Activated CD4-positive, alpha-beta T cell treated with anti-CD3 and anti-CD28 coated beads, Interleukin-2, amount 10 ng/mL, durations not matched to agents 7 days and 5 days (primary cell): Measurements from ENCODE around the gene TGFB3. TPM values are rescaled to one million over a fixed set of nuclear protein-coding genes. Genes with fewer than 3 reads are reported as not detected.

Experiments used
- CTCF ChIA-PET: fragments of 350-600 bp; sonication (Branson Sonifier 250); formaldehyde crosslinking; loops from one replicate; lab custom pipeline; 2021; ENCODE audit warnings: antibody characterized with exemption; lab: Charles Lee
- POLR2A ChIA-PET: fragments of 350-600 bp; sonication (Branson Sonifier 250); formaldehyde crosslinking; loops from one replicate; lab custom pipeline; 2021; ENCODE audit warnings: antibody characterized with exemption; lab: Charles Lee
- DNase-seq: peaks from one replicate; pipeline ENCODE4 v3.0.0-alpha.2; 2020
- H3K27ac Mint-ChIP-seq: one replicate; pipeline ENCODE4 v1.8.0; 2021; ENCODE audit warnings: mild to moderate bottlenecking, moderate library complexity, mixed read lengths
- H3K27me3 Mint-ChIP-seq: one replicate; pipeline ENCODE4 v1.8.0; 2021; ENCODE audit warnings: mixed read lengths
- H3K36me3 Mint-ChIP-seq: one replicate; pipeline ENCODE4 v1.8.0; 2021; ENCODE audit warnings: low read depth, mixed read lengths
- H3K4me1 Mint-ChIP-seq: one replicate; pipeline ENCODE4 v1.8.0; 2021; ENCODE audit warnings: mixed read lengths
- H3K4me3 Mint-ChIP-seq: one replicate; pipeline ENCODE4 v1.8.0; 2021; ENCODE audit warnings: mild to moderate bottlenecking, moderate library complexity, mixed read lengths
- H3K9me3 Mint-ChIP-seq: one replicate; pipeline ENCODE4 v1.8.0; 2021; ENCODE audit warnings: mixed read lengths
- total RNA-seq, 2 experiments: library from RNA; stranded (reverse); gene quantifications; one replicate each; pipeline ENCODE4 v1.2.3, GENCODE V29; 2021

The TGFB3 gene
- total RNA-seq, 2 experiments from 2014 or later, result 1.5 to 1.9 TPM

- H3K4me1 Mint-ChIP-seq, result peaks cover 43% of the 10 kb centered on the region
- peak overlapping the region; percentile 76 for H3K4me3 Mint-ChIP-seq
- POLR2A ChIA-PET, result no interaction called here
These were observed 2.9 kb upstream of the TGFB3 start for GRCh38 chr14:75984674-75985073.

GRCh38 chr14:75983019-75983358, 1.2 kb upstream of the TGFB3 start:
- Mint-ChIP-seq H3K4me3 (peak overlapping the region; percentile 67), H3K27me3 (peaks cover 6% of the 10 kb centered on the region), H3K4me1 (peaks cover 60% of the 10 kb centered on the region), H3K36me3 (no peaks in the 10 kb centered on the region), H3K27ac (no peak overlapping the region), H3K9me3 (no peaks in the 10 kb centered on the region)
- CTCF ChIA-PET, result interaction anchor here (0.6 to 5.7 kb wide), 22 partner anchors 9 to 408 kb away, joined by 3 to 38 read pairs (median 3); partner anchors contain the start of genes ERG28 and TTLL5
- POLR2A ChIA-PET, result interaction anchor here (0.6 kb wide), 1 partner anchor 76 kb away, joined by 3 read pairs; no protein-coding TSS in a partner anchor
- no peak for DNase-seq

More at GRCh38 chr14:75984674-75985073, 2.9 kb upstream of the TGFB3 start:
- H3K27me3 Mint-ChIP-seq, result peaks cover 6% of the 10 kb centered on the region
- H3K27ac Mint-ChIP-seq, result no peak overlapping the region
- H3K36me3 Mint-ChIP-seq, result no peaks in the 10 kb centered on the region
- CTCF ChIA-PET, result interaction anchor here (1.0 to 5.7 kb wide), 3 partner anchors 78 to 275 kb away, joined by 3 to 38 read pairs (median 3); no protein-coding TSS in a partner anchor
- H3K9me3 Mint-ChIP-seq, result no peaks in the 10 kb centered on the region
- no peak for DNase-seq

GRCh38 chr14:75982266-75983018, 647 bp upstream of the TGFB3 start:
- ChIA-PET CTCF (interaction anchor here (0.6 to 5.7 kb wide), 23 partner anchors 9 to 407 kb away, joined by 3 to 38 read pairs (median 3); partner anchors contain the start of genes ERG28 and TTLL5), POLR2A (interaction anchor here (0.6 kb wide), 1 partner anchor 76 kb away, joined by 3 read pairs; no protein-coding TSS in a partner anchor)
- Mint-ChIP-seq H3K9me3 (no peaks in the 10 kb centered on the region), H3K4me1 (peaks cover 61% of the 10 kb centered on the region), H3K27ac (peak overlapping the region; percentile 50), H3K4me3 (peak overlapping the region; percentile 72), H3K36me3 (no peaks in the 10 kb centered on the region), H3K27me3 (peaks cover 6% of the 10 kb centered on the region)
- peak; percentile 80 for DNase-seq

- no peaks in the 10 kb centered on the region for H3K9me3 Mint-ChIP-seq
- DNase-seq, result no peak
- POLR2A ChIA-PET, result no interaction called here
- peaks cover 51% of the 10 kb centered on the region for H3K4me1 Mint-ChIP-seq
- H3K4me3 Mint-ChIP-seq, result peak overlapping the region; percentile 72
- H3K36me3 Mint-ChIP-seq, result no peaks in the 10 kb centered on the region
- no peak overlapping the region for H3K27ac Mint-ChIP-seq
- peaks cover 6% of the 10 kb centered on the region for H3K27me3 Mint-ChIP-seq
- CTCF ChIA-PET, result interaction anchor here (1.9 to 5.7 kb wide), 4 partner anchors 10 to 271 kb away, joined by 8 to 38 read pairs (median 12); no protein-coding TSS in a partner anchor
These were observed 939 bp downstream of the TGFB3 start for GRCh38 chr14:75980856-75981255.

- Mint-ChIP-seq H3K4me3 (peak overlapping the region; percentile 10), H3K9me3 (no peaks in the 10 kb centered on the region), H3K27ac (no peak overlapping the region), H3K36me3 (no peaks in the 10 kb centered on the region), H3K4me1 (peaks cover 46% of the 10 kb centered on the region), H3K27me3 (peaks cover 6% of the 10 kb centered on the region)
- CTCF ChIA-PET, result interaction anchor here (0.6 to 2.3 kb wide), 9 partner anchors 9 to 271 kb away, joined by 3 to 8 read pairs (median 3); no protein-coding TSS in a partner anchor
- no peak for DNase-seq
- POLR2A ChIA-PET, result no interaction called here
These were observed 1.9 kb downstream of the TGFB3 start for GRCh38 chr14:75979648-75980565.

GRCh38 chr14:75979071-75979571, 2.7 kb downstream of the TGFB3 start:
- no peak overlapping the region for H3K27ac Mint-ChIP-seq
- ChIA-PET CTCF (interaction anchor here (0.7 to 2.3 kb wide), 9 partner anchors 8 to 270 kb away, joined by 3 to 8 read pairs (median 3); no protein-coding TSS in a partner anchor), POLR2A (no interaction called here)
- H3K27me3 Mint-ChIP-seq, result peaks cover 5% of the 10 kb centered on the region
- H3K4me1 Mint-ChIP-seq, result peaks cover 46% of the 10 kb centered on the region
- H3K4me3 Mint-ChIP-seq, result no peak overlapping the region
- peak; percentile 18 for DNase-seq
- no peaks in the 10 kb centered on the region for H3K36me3 Mint-ChIP-seq
- no peaks in the 10 kb centered on the region for H3K9me3 Mint-ChIP-seq

- H3K4me1 Mint-ChIP-seq, result peaks cover 46% of the 10 kb centered on the region
- H3K4me3 Mint-ChIP-seq, result no peak overlapping the region
- ChIA-PET POLR2A (no interaction called here), CTCF (interaction anchor here (0.8 to 2.9 kb wide), 4 partner anchors 72 to 269 kb away, joined by 3 to 10 read pairs (median 6); no protein-coding TSS in a partner anchor)
- H3K36me3 Mint-ChIP-seq, result no peaks in the 10 kb centered on the region
- no peaks in the 10 kb centered on the region for H3K9me3 Mint-ChIP-seq
- H3K27ac Mint-ChIP-seq, result peak overlapping the region; percentile 66
- no peaks in the 10 kb centered on the region for H3K27me3 Mint-ChIP-seq
- DNase-seq, result peak; percentile 46
These were observed 3.5 kb downstream of the TGFB3 start for GRCh38 chr14:75978249-75978731.

GRCh38 chr14:75977582-75977943, 4.2 kb downstream of the TGFB3 start:
- no peaks in the 10 kb centered on the region for H3K9me3 Mint-ChIP-seq
- peaks cover 41% of the 10 kb centered on the region for H3K4me1 Mint-ChIP-seq
- H3K27me3 Mint-ChIP-seq, result no peaks in the 10 kb centered on the region
- H3K27ac Mint-ChIP-seq, result no peak overlapping the region
- H3K36me3 Mint-ChIP-seq, result no peaks in the 10 kb centered on the region
- ChIA-PET POLR2A (no interaction called here), CTCF (interaction anchor here (0.6 to 2.9 kb wide), 2 partner anchors 71 to 199 kb away, joined by 3 to 10 read pairs; no protein-coding TSS in a partner anchor)
- no peak for DNase-seq
- no peak overlapping the region for H3K4me3 Mint-ChIP-seq

GRCh38 chr14:75976826-75977581, 4.8 kb downstream of the TGFB3 start:
- Mint-ChIP-seq H3K36me3 (no peaks in the 10 kb centered on the region), H3K4me3 (no peak overlapping the region), H3K4me1 (peaks cover 41% of the 10 kb centered on the region), H3K9me3 (no peaks in the 10 kb centered on the region), H3K27ac (no peak overlapping the region), H3K27me3 (no peaks in the 10 kb centered on the region)
- no peak for DNase-seq
- POLR2A ChIA-PET, result no interaction called here
- CTCF ChIA-PET, result interaction anchor here (0.6 to 2.9 kb wide), 2 partner anchors 71 to 198 kb away, joined by 3 to 10 read pairs; no protein-coding TSS in a partner anchor

GRCh38 chr14:75972801-75973421, 8.9 kb downstream of the TGFB3 start:
- no peaks in the 10 kb centered on the region for H3K27me3 Mint-ChIP-seq
- H3K27ac Mint-ChIP-seq, result no peak overlapping the region
- no peaks in the 10 kb centered on the region for H3K36me3 Mint-ChIP-seq
- CTCF ChIA-PET, result interaction anchor here (0.6 to 1.3 kb wide), 2 partner anchors 9 to 36 kb away, joined by 3 read pairs; partner anchors contain the start of gene TGFB3
- H3K4me3 Mint-ChIP-seq, result no peak overlapping the region
- H3K9me3 Mint-ChIP-seq, result no peaks in the 10 kb centered on the region
- DNase-seq, result no peak
- peaks cover under 1% of the 10 kb centered on the region for H3K4me1 Mint-ChIP-seq
- POLR2A ChIA-PET, result no interaction called here

GRCh38 chr14:75971509-75971908, 10.3 kb downstream of the TGFB3 start:
- no peaks in the 10 kb centered on the region for H3K36me3 Mint-ChIP-seq
- no peaks in the 10 kb centered on the region for H3K4me1 Mint-ChIP-seq
- CTCF ChIA-PET, result interaction anchor here (0.6 to 2.3 kb wide), 3 partner anchors 9 to 394 kb away, joined by 3 to 8 read pairs (median 3); partner anchors contain the start of gene FLVCR2
- no peaks in the 10 kb centered on the region for H3K27me3 Mint-ChIP-seq
- H3K27ac Mint-ChIP-seq, result no peak overlapping the region
- no peak for DNase-seq
- POLR2A ChIA-PET, result no interaction called here
- no peaks in the 10 kb centered on the region for H3K9me3 Mint-ChIP-seq
- no peak overlapping the region for H3K4me3 Mint-ChIP-seq
